Measurements from ENCODE around the gene C3orf20. TPM values are rescaled to one million over a fixed set of nuclear protein-coding genes. Genes with fewer than 3 reads are reported as not detected.

C3orf20 gene
- total RNA-seq, 1 experiment from 2014 or later: not detected

GRCh38 chr3:14640157-14640562 is 34.8 kb upstream of the C3orf20 start:
- no peaks in the 10 kb centered on the region for H3F3A ChIP-seq (ENCODE audit: low read length, unreplicated experiment)
- BruUV-seq (replicated peaks): no TSS peak
- ATAC-seq: peak; percentile 42
- no peak overlapping the region for H3K4me3 ChIP-seq (ENCODE audit: low read length)
- H3K9ac ChIP-seq (ENCODE audit: low read length): peak overlapping the region; percentile 28; the same call in 1 of the 2 replicates
- CTCF ChIA-PET: no interaction called here
- TF ChIP-seq EZH2 (IDR thresholded peaks at IDR 0.05; ENCODE audit: low read length, unreplicated experiment) (no peak), EZH2phosphoT487 (IDR thresholded peaks at IDR 0.05; ENCODE audit: borderline replicate concordance, low read length) (no peak)
- TF ChIP-seq, protein P1, sequence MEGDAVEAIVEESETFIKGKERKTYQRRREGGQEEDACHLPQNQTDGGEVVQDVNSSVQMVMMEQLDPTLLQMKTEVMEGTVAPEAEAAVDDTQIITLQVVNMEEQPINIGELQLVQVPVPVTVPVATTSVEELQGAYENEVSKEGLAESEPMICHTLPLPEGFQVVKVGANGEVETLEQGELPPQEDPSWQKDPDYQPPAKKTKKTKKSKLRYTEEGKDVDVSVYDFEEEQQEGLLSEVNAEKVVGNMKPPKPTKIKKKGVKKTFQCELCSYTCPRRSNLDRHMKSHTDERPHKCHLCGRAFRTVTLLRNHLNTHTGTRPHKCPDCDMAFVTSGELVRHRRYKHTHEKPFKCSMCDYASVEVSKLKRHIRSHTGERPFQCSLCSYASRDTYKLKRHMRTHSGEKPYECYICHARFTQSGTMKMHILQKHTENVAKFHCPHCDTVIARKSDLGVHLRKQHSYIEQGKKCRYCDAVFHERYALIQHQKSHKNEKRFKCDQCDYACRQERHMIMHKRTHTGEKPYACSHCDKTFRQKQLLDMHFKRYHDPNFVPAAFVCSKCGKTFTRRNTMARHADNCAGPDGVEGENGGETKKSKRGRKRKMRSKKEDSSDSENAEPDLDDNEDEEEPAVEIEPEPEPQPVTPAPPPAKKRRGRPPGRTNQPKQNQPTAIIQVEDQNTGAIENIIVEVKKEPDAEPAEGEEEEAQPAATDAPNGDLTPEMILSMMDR (conservative IDR thresholded peaks at IDR 0.05; ENCODE audit: low read depth, low read length): no peak
- no peaks in the 10 kb centered on the region for H3K27me3 ChIP-seq (ENCODE audit: low read length)
- intact Hi-C loops (cut with micrococcal nuclease): no loop called here
- H3K27ac ChIP-seq (ENCODE audit: low read length): peak overlapping the region; percentile 75
- no peaks in the 10 kb centered on the region for H3K36me3 ChIP-seq (ENCODE audit: low read depth, low read length)
- H3K4me1 ChIP-seq (ENCODE audit: insufficient read depth, low read length): peaks cover 29% of the 10 kb centered on the region
- no peak overlapping the region; the same call in 1 of the 2 replicates for H2AFZ ChIP-seq (ENCODE audit: low read length)
- no peaks in the 10 kb centered on the region for H3K79me2 ChIP-seq (ENCODE audit: low read length)
- DNase-seq: peak; percentile 47
- POLR2A ChIA-PET (ENCODE audit: unreplicated experiment): no interaction called here
- peak overlapping the region; percentile 62 for H3K4me2 ChIP-seq (ENCODE audit: low read length)
- no peaks in the 10 kb centered on the region for H3K9me2 ChIP-seq (replicated peaks; ENCODE audit: low read length)
- no peaks in the 10 kb centered on the region for H4K20me1 ChIP-seq (ENCODE audit: low read length)
- H3K9me3 ChIP-seq (ENCODE audit: low read length): no peaks in the 10 kb centered on the region

DNA sequence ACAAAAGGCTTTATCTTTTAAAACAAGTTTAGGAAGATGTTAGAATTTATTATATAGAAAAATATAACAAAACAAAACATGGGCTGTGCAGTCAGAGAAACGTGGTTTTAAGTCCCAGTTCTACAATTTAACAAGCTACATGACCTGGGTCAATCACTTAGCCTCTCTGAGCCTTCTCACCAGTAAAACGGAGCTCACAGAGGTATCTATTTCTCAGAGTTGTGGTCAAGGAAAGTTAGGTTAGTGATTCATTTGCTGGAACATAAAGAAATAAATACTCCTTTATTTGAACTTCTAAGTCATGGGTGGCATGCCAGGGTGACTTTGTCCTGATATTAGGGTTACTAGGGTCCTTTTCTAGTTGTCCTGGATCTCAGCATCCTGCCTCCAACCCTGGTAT is 34.2 kb upstream of the C3orf20 start:
- Histone ChIP-seq H3K4me2 (ENCODE audit: low read length) (peak overlapping the region; percentile 62), H3K4me1 (ENCODE audit: insufficient read depth, low read length) (peaks cover 23% of the 10 kb centered on the region), H3K4me3 (ENCODE audit: low read length) (no peak overlapping the region), H3K27ac (ENCODE audit: low read length) (peak overlapping the region; percentile 75), H2AFZ (ENCODE audit: low read length) (no peak overlapping the region; the same call in 1 of the 2 replicates), H3K27me3 (ENCODE audit: low read length) (no peaks in the 10 kb centered on the region), H3K36me3 (ENCODE audit: low read depth, low read length) (no peaks in the 10 kb centered on the region), H4K20me1 (ENCODE audit: low read length) (no peaks in the 10 kb centered on the region), H3K79me2 (ENCODE audit: low read length) (no peaks in the 10 kb centered on the region), H3K9me2 (replicated peaks; ENCODE audit: low read length) (no peaks in the 10 kb centered on the region), H3F3A (ENCODE audit: low read length, unreplicated experiment) (no peaks in the 10 kb centered on the region), H3K9ac (ENCODE audit: low read length) (peak overlapping the region; percentile 28; the same call in 1 of the 2 replicates), H3K9me3 (ENCODE audit: low read length) (no peaks in the 10 kb centered on the region)
- peak; percentile 60 for DNase-seq
- peak; percentile 90 for ATAC-seq
- POLR2A ChIA-PET (ENCODE audit: unreplicated experiment): no interaction called here
- intact Hi-C loops (cut with micrococcal nuclease): no loop called here
- TF ChIP-seq EZH2 (IDR thresholded peaks at IDR 0.05; ENCODE audit: low read length, unreplicated experiment): no peak
- TF ChIP-seq, protein P1 (conservative IDR thresholded peaks at IDR 0.05; ENCODE audit: low read depth, low read length): no peak
- no peak for TF ChIP-seq EZH2phosphoT487 (IDR thresholded peaks at IDR 0.05; ENCODE audit: borderline replicate concordance, low read length)
- BruUV-seq (replicated peaks): no TSS peak
- CTCF ChIA-PET: interaction anchor here (0.7 kb wide), 2 partner anchors 136 to 140 kb away, joined by 3 to 4 read pairs; no protein-coding TSS in a partner anchor

- no peaks in the 10 kb centered on the region for H3K79me2 ChIP-seq (ENCODE audit: low read length)
- H4K20me1 ChIP-seq (ENCODE audit: low read length): no peaks in the 10 kb centered on the region
- POLR2A ChIA-PET (ENCODE audit: unreplicated experiment): no interaction called here
- H3K9me3 ChIP-seq (ENCODE audit: low read length): no peaks in the 10 kb centered on the region
- ATAC-seq (no peak), DNase-seq (no peak)
- no peak overlapping the region for H3K4me3 ChIP-seq (ENCODE audit: low read length)
- no TSS peak for BruUV-seq (replicated peaks)
- peak overlapping the region; percentile 34 for H3K27ac ChIP-seq (ENCODE audit: low read length)
- peaks cover 21% of the 10 kb centered on the region for H3K4me1 ChIP-seq (ENCODE audit: insufficient read depth, low read length)
- no peaks in the 10 kb centered on the region for H3K27me3 ChIP-seq (ENCODE audit: low read length)
- no peaks in the 10 kb centered on the region for H3K9me2 ChIP-seq (replicated peaks; ENCODE audit: low read length)
- no peak overlapping the region for H3K4me2 ChIP-seq (ENCODE audit: low read length)
- H3K36me3 ChIP-seq (ENCODE audit: low read depth, low read length): no peaks in the 10 kb centered on the region
- intact Hi-C loops (cut with micrococcal nuclease): no loop called here
- H3K9ac ChIP-seq (ENCODE audit: low read length): no peak overlapping the region
- TF ChIP-seq EZH2 (IDR thresholded peaks at IDR 0.05; ENCODE audit: low read length, unreplicated experiment) (no peak), EZH2phosphoT487 (IDR thresholded peaks at IDR 0.05; ENCODE audit: borderline replicate concordance, low read length) (no peak)
- TF ChIP-seq, protein P1 (conservative IDR thresholded peaks at IDR 0.05; ENCODE audit: low read depth, low read length): no peak
- no peaks in the 10 kb centered on the region for H3F3A ChIP-seq (ENCODE audit: low read length, unreplicated experiment)
- no peak overlapping the region for H2AFZ ChIP-seq (ENCODE audit: low read length)
- CTCF ChIA-PET: interaction anchor here (0.7 kb wide), 2 partner anchors 136 to 140 kb away, joined by 3 to 4 read pairs; no protein-coding TSS in a partner anchor
Observed at GRCh38 chr3:14641346-14641745, 33.6 kb upstream of the C3orf20 start.

Data from PC-3 (cell line).